Panc1 (cell line): Measurements from ENCODE around the gene IL22RA1. TPM values are rescaled to one million over a fixed set of nuclear protein-coding genes. Genes with fewer than 3 reads are reported as not detected.

Experiments
- ATAC-seq: fragments of 200-7000 bp; cut with Tn5 transposase; 2 replicates; pipeline ENCODE4 v1.9.1; 2020; ENCODE audit warnings: mild to moderate bottlenecking, moderate library complexity
- BruUV-seq: library from RNA; stranded (reverse); fragments of 400-500 nt; replicated peaks from 2 replicates; lab custom pipeline; 2021; lab: Mats Ljungman, UMichigan
- CTCF ChIA-PET: fragments of 300-600 bp; sonication (Branson Sonifier 250); formaldehyde crosslinking; loops from one replicate; lab custom pipeline; 2022; ENCODE audit warnings: antibody characterized with exemption; lab: Charles Lee
- POLR2A ChIA-PET: fragments of 300-600 bp; sonication (Branson Sonifier 250); formaldehyde crosslinking; loops from one replicate; lab custom pipeline; 2022; ENCODE audit warnings: antibody characterized with exemption; lab: Charles Lee
- DNase-seq: peaks from one replicate; pipeline ENCODE4 v3.0.0-alpha.2; 2010; ENCODE audit warnings: low read depth, low spot score
- H3K27ac ChIP-seq: 2 replicates; pipeline ENCODE4 v1.5.1; 2011; ENCODE audit warnings: mild to moderate bottlenecking, low read length, inconsistent platforms
- H3K27me3 ChIP-seq: fragments of 200-500 bp; sonication (Bioruptor generic); 2 replicates; pipeline ENCODE4 v1.6.0; 2014; ENCODE audit warnings: low read length, inconsistent platforms; ENCODE audit not compliant: control insufficient read depth, insufficient read depth
- H3K36me3 ChIP-seq: fragments of 200-500 bp; sonication (Bioruptor generic); 2 replicates; pipeline ENCODE4 v1.5.1; 2014; ENCODE audit warnings: inconsistent platforms, mild to moderate bottlenecking, low read length, moderate library complexity; ENCODE audit not compliant: control insufficient read depth, insufficient read depth
- H3K4me1 ChIP-seq: 2 replicates; pipeline ENCODE4 v1.5.1; 2011; ENCODE audit warnings: inconsistent platforms, mild to moderate bottlenecking, low read length, moderate library complexity; ENCODE audit not compliant: control insufficient read depth, insufficient read depth
- H3K4me3 ChIP-seq, 2 experiments: 2 replicates each; pipeline ENCODE4 v1.5.1; 2011 to 2012; ENCODE audit warnings: low read depth in 2 of 2, low read length in 2 of 2, mild to moderate bottlenecking in 2 of 2, inconsistent platforms in 1 of 2, moderate library complexity in 1 of 2
- H3K9me3 ChIP-seq: fragments of 200-500 bp; sonication (Bioruptor generic); 2 replicates; pipeline ENCODE4 v1.5.1; 2014; ENCODE audit warnings: low read depth, mild to moderate bottlenecking, inconsistent platforms, low read length, moderate library complexity; ENCODE audit not compliant: control insufficient read depth, insufficient read depth
- POLR2AphosphoS5 ChIP-seq: IDR thresholded peaks from 2 replicates; pipeline ENCODE4 v1.6.1; 2012; ENCODE audit warnings: mild to moderate bottlenecking, low read depth, low read length, moderate library complexity
- SIN3A ChIP-seq: IDR thresholded peaks from 2 replicates; pipeline ENCODE4 v1.6.1; 2012; ENCODE audit warnings: low read depth, mild to moderate bottlenecking, low read length, moderate library complexity, borderline replicate concordance; ENCODE audit not compliant: insufficient read depth
- TCF7L2 ChIP-seq: IDR thresholded peaks from 2 replicates; pipeline ENCODE4 v1.6.1; 2011; ENCODE audit warnings: mild to moderate bottlenecking, low read depth, low read length, inconsistent platforms
- in situ Hi-C: cut with HindIII; loops from 2 replicates; pipeline ENCODE4 v1.10.0; 2016; ENCODE audit warnings: low sequenced_read_pairs, low pct_unique_long_range_greater_than_20kb
- intact Hi-C: fragments of 100-400 bp; cut with micrococcal nuclease; formaldehyde crosslinking; loops from one replicate; pipeline ENCODE4 v1.10.0; 2022; ENCODE audit not compliant: unreplicated experiment
- total RNA-seq: library from RNA; stranded (reverse); gene quantifications from one replicate; pipeline ENCODE4 v1.2.1, GENCODE V29; 2021; ENCODE audit not compliant: unreplicated experiment
- TF ChIP-seq, protein P1 (sequence below): fragments of 450-650 bp; IDR thresholded peaks from 2 replicates; pipeline ENCODE4 v1.5.1; 2017; ENCODE audit warnings: mild to moderate bottlenecking
- TF ChIP-seq, protein P2 (sequence below), 2 experiments: IDR thresholded peaks; 2 replicates each; pipeline ENCODE4 v1.6.1; 2011 to 2012; ENCODE audit warnings: low read depth in 2 of 2, control low read depth in 1 of 2, low read length in 1 of 2, mild to moderate bottlenecking in 1 of 2, moderate library complexity in 1 of 2; ENCODE audit not compliant: insufficient read depth in 1 of 2

The IL22RA1 gene
- total RNA-seq, 1 experiment from 2014 or later: 1.1 TPM

DNA sequence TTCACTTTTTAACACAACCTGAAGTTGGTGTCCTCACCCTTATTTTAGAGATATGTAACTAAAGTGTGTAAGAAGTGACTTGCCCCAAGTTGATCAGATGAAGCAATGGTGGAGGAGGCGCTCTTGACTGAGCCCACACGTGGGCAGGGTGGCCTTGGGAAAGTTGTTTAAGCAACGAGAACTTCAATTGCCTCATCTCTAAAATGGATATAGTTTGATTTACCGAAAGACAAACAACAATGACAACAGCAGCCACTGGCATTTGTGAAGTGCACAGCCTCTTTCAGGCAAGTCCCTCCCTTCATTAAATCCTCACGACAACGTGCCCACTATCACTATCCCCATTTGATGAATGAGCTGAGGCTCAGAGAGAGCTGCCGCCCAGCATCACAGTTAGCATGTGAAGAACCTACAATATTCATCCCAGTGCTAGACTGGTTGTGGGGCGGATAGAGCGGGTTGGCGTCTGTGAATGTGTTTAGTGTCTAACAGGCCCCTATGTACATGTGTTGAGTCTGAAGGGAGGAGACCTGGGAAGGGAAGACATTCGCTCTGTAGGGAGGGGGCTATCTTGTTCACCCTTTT lies 3.0 kb downstream of the IL22RA1 start:
- BruUV-seq: no TSS peak
- H3K27me3 ChIP-seq: no peaks in the 10 kb centered on the region
- no peak overlapping the region for H3K27ac ChIP-seq
- no peaks in the 10 kb centered on the region for H3K9me3 ChIP-seq
- peaks cover 4% of the 10 kb centered on the region; the same call in 1 of the 2 replicates for H3K4me1 ChIP-seq
- in situ Hi-C loops: no loop called here
- ChIA-PET CTCF (interaction anchor here (0.8 kb wide), 2 partner anchors 10 to 48 kb away, joined by 3 read pairs; no protein-coding TSS in a partner anchor), POLR2A (no interaction called here)
- H3K4me3 ChIP-seq: no peak overlapping the region
- no peak for ATAC-seq
- no peak for TF ChIP-seq SIN3A
- TF ChIP-seq, protein P1, sequence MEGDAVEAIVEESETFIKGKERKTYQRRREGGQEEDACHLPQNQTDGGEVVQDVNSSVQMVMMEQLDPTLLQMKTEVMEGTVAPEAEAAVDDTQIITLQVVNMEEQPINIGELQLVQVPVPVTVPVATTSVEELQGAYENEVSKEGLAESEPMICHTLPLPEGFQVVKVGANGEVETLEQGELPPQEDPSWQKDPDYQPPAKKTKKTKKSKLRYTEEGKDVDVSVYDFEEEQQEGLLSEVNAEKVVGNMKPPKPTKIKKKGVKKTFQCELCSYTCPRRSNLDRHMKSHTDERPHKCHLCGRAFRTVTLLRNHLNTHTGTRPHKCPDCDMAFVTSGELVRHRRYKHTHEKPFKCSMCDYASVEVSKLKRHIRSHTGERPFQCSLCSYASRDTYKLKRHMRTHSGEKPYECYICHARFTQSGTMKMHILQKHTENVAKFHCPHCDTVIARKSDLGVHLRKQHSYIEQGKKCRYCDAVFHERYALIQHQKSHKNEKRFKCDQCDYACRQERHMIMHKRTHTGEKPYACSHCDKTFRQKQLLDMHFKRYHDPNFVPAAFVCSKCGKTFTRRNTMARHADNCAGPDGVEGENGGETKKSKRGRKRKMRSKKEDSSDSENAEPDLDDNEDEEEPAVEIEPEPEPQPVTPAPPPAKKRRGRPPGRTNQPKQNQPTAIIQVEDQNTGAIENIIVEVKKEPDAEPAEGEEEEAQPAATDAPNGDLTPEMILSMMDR: no peak
- TF ChIP-seq POLR2AphosphoS5: no peak
- no peak for TF ChIP-seq TCF7L2
- intact Hi-C loops: no loop called here
- DNase-seq: no peak
- no peaks in the 10 kb centered on the region for H3K36me3 ChIP-seq

DNA sequence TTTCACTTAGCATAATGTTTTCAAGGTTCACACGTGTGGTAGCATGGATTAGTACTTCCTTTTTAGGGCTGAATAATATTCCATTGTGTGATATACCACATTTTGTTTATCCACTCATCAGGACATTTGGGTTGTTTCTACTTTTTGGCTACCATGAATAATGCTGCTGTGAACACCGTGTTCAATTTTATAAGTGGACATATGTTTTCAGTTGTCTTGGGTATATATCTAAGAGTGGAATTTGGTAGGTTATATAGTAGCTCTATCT lies 3.8 kb downstream of the IL22RA1 start:
- POLR2A ChIA-PET: no interaction called here
- DNase-seq: no peak
- Histone ChIP-seq H3K27ac (no peak overlapping the region), H3K27me3 (no peaks in the 10 kb centered on the region), H3K4me1 (peaks cover 4% of the 10 kb centered on the region; the same call in 1 of the 2 replicates), H3K4me3 (no peak overlapping the region), H3K36me3 (no peaks in the 10 kb centered on the region), H3K9me3 (no peaks in the 10 kb centered on the region)
- BruUV-seq: no TSS peak
- TF ChIP-seq TCF7L2: no peak
- no peak for TF ChIP-seq SIN3A
- TF ChIP-seq POLR2AphosphoS5: no peak
- TF ChIP-seq, protein P2, sequence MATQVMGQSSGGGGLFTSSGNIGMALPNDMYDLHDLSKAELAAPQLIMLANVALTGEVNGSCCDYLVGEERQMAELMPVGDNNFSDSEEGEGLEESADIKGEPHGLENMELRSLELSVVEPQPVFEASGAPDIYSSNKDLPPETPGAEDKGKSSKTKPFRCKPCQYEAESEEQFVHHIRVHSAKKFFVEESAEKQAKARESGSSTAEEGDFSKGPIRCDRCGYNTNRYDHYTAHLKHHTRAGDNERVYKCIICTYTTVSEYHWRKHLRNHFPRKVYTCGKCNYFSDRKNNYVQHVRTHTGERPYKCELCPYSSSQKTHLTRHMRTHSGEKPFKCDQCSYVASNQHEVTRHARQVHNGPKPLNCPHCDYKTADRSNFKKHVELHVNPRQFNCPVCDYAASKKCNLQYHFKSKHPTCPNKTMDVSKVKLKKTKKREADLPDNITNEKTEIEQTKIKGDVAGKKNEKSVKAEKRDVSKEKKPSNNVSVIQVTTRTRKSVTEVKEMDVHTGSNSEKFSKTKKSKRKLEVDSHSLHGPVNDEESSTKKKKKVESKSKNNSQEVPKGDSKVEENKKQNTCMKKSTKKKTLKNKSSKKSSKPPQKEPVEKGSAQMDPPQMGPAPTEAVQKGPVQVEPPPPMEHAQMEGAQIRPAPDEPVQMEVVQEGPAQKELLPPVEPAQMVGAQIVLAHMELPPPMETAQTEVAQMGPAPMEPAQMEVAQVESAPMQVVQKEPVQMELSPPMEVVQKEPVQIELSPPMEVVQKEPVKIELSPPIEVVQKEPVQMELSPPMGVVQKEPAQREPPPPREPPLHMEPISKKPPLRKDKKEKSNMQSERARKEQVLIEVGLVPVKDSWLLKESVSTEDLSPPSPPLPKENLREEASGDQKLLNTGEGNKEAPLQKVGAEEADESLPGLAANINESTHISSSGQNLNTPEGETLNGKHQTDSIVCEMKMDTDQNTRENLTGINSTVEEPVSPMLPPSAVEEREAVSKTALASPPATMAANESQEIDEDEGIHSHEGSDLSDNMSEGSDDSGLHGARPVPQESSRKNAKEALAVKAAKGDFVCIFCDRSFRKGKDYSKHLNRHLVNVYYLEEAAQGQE (IDR thresholded peaks at IDR 0.05; ENCODE audit: insufficient read depth in 1 of 2, low read depth in 2 of 2, low read length in 1 of 2): no peak
- TF ChIP-seq, protein P1: no peak
- no peak for ATAC-seq
- intact Hi-C loops (no loop called here), in situ Hi-C loops (no loop called here)
- CTCF ChIA-PET: interaction anchor here (0.8 kb wide), 1 partner anchor 47 kb away, joined by 3 read pairs; no protein-coding TSS in a partner anchor
